Adrenal gland (tissue), 12 donors: ENCODE measurements around the gene KIAA1614. TPM values are rescaled to one million over a fixed set of nuclear protein-coding genes. Genes with fewer than 3 reads are reported as not detected.
A peak's percentile ranks its signal among the peaks of the same experiment; 100 is the strongest.

Source experiments
- DNase-seq, 7 donors: peaks; one replicate each; pipeline ENCODE4 v3.0.0-alpha.2; 2019 to 2020
- H3K27ac ChIP-seq, 5 donors: fragments of 200-600 bp; sonication (generic) in 4 of 5; 1 replicate in 3 of 5; 2 replicates in 2 of 5; pipeline versions ENCODE4 v1.5.1 to v1.8.0; 2016 to 2020; ENCODE audit warnings: mild to moderate bottlenecking in 1 of 5
- H3K27me3 ChIP-seq: fragments of 200-600 bp; 2 replicates; pipeline ENCODE4 v1.8.0; 2021
- H3K36me3 ChIP-seq, 2 donors: fragments of 200-600 bp; replicated peaks in 1 of 2; 1 replicate in 1 of 2; 2 replicates in 1 of 2; pipeline versions ENCODE4 v1.5.1 to v1.8.0; 2018 to 2022
- H3K4me1 ChIP-seq, 2 donors: fragments of 200-600 bp; replicated peaks in 1 of 2; 1 replicate in 1 of 2; 2 replicates in 1 of 2; pipeline versions ENCODE4 v1.5.1 to v1.8.0; 2018 to 2021
- H3K4me3 ChIP-seq, 4 donors: fragments of 200-600 bp; sonication (generic) in 3 of 4; one replicate each; pipeline ENCODE4 v1.5.1; 2016 to 2018
- H3K9me3 ChIP-seq, 3 donors: fragments of 200-600 bp; sonication (generic) in 1 of 3; replicated peaks in 1 of 3; 1 replicate in 2 of 3; 2 replicates in 1 of 3; pipeline versions ENCODE4 v1.5.1 to v1.8.0; 2016 to 2021
- POLR2A ChIP-seq, 2 donors: fragments of 450-650 bp; IDR thresholded peaks; one replicate each; pipeline ENCODE4 v1.6.1; 2017; ENCODE audit warnings: antibody characterized with exemption in 2 of 2, mild to moderate bottlenecking in 2 of 2, moderate library complexity in 1 of 2
- WGBS, 4 donors: extraction: QIAGEN DNeasy Blood & Tissue Kit in 2 of 4; methylation state at CpG; one replicate each; pipeline versions ENCODE4 v1.1.5 to v1.1.7; 2013 to 2017; 5-methylcytosine and 5-hydroxymethylcytosine counted together
- intact Hi-C, 2 donors: fragments of 100-400 bp; cut with DNase I; formaldehyde crosslinking; loops; one replicate each; pipeline versions ENCODE4 v1.14.1 to v1.15.0; 2022 to 2023
- polyA plus RNA-seq, 3 donors: library from polyadenylated mRNA; stranded (reverse); fragments of 200-250 nt in 2 of 3; fragments of 350-450 nt in 1 of 3; fragmentation: Illumina TruSeq in 1 of 3; extraction: RNeasy Lipid Tissue Mini Kit (QIAGEN cat#74804) in 1 of 3; gene quantifications; one replicate each; pipeline ENCODE4 v1.2.3, GENCODE V29; 2013 to 2014
- total RNA-seq, 9 donors: library from RNA; depleted of rRNA in 4 of 9; stranded (reverse); fragments of >200 nt in 4 of 9; fragments of 120-200 nt in 1 of 9; fragmentation: NEBNext Ultra II Directional in 1 of 9; extraction: Animal tissue kit (Norgen Biotek cat#: 25700) in 1 of 9; gene quantifications; one replicate each; pipeline versions ENCODE4 v1.1.0 to v1.2.4, GENCODE V29; 2013 to 2023
- TF ChIP-seq, protein P1 (sequence below), 6 experiments: fragments of 450-650 bp in 4 of 6; fragments of 200-600 bp in 2 of 6; sonication (generic) in 1 of 6; IDR thresholded peaks; 1 replicate in 5 of 6; 2 replicates in 1 of 6; pipeline versions ENCODE4 v1.5.1 to v1.8.0; 2016 to 2021; ENCODE audit warnings: antibody characterized with exemption in 6 of 6, mild to moderate bottlenecking in 2 of 6, moderate library complexity in 1 of 6
- donor health status: healthy with polysubstance abuse.
- donor health status: Bipolar disorder and iron deficiency.
- donor health status: DM: yes; HTN: yes; CAD: no.
- donor health status: DM: no; HTN: no; CAD: no.
- donor health status: DM: no; HTN: no; CAD: no.
- donor health status: DM: yes; HTN: yes; CAD: no.

KIAA1614 gene
- total and polyA plus RNA-seq, 12 donors = 0.18 to 6.9 (median 1.2) TPM

DNA sequence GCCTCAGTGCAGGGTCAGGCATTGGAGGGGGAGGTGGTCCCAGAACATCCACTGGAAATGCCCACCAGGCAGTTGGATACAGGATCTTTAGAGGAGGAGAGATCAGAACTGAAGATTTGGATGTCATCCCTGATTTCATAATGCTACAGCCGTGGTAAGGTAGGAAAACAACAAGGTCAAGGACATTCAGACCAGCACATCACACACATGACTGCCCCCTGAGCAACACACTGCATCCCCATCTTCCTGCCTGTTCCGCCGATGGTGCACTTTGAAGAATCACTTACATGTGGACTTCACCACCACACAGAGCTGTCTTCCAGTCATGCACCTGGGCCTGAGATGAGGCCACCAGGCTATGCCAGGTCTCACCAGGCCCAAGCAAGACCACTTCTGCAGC, 16.7 kb downstream of the KIAA1614 start:
- intact Hi-C loops = no loop called here
- Histone ChIP-seq H3K9me3 (no peaks in the 10 kb centered on the region), H3K4me1 (peaks cover 0 to 26% of the 10 kb centered on the region in 2 donors), H3K27me3 (no peaks in the 10 kb centered on the region), H3K4me3 (no peak overlapping the region), H3K36me3 (no peaks in the 10 kb centered on the region), H3K27ac (no peak overlapping the region)
- TF ChIP-seq, protein P1, sequence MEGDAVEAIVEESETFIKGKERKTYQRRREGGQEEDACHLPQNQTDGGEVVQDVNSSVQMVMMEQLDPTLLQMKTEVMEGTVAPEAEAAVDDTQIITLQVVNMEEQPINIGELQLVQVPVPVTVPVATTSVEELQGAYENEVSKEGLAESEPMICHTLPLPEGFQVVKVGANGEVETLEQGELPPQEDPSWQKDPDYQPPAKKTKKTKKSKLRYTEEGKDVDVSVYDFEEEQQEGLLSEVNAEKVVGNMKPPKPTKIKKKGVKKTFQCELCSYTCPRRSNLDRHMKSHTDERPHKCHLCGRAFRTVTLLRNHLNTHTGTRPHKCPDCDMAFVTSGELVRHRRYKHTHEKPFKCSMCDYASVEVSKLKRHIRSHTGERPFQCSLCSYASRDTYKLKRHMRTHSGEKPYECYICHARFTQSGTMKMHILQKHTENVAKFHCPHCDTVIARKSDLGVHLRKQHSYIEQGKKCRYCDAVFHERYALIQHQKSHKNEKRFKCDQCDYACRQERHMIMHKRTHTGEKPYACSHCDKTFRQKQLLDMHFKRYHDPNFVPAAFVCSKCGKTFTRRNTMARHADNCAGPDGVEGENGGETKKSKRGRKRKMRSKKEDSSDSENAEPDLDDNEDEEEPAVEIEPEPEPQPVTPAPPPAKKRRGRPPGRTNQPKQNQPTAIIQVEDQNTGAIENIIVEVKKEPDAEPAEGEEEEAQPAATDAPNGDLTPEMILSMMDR (IDR thresholded peaks at IDR 0.05) = no peak
- TF ChIP-seq POLR2A (IDR thresholded peaks at IDR 0.05) = no peak
- no peak for DNase-seq
- WGBS, 4 donors = 73 to 81% (median 74%) methylated on average over 3 of the region's 3 CpGs; no CpG with 5 or more reads in 1 of the 4 donors

DNA sequence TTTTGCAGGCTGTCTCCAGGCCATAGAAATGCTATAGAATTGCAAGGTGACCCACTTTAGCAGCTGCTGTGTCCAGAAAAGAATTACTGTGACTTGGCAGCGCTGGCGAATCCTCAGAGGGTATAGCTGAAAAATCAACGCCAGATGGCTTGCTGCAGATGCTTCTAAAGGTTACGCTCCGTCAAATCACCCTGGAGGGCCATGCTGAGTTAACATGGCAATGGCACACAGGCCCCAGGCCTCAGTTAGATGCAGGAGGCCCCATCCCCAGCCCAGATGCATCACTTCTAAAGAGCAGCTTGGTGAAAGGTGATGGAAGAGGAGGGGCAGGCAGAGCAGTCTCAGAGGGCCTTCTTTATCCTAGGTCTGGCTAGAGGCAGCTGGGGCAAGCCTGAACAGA, 18.0 kb downstream of the KIAA1614 start:
- 86 to 100% (median 93%) methylated on average over 3 to 5 of the region's 5 CpGs for WGBS, 4 donors
- intact Hi-C loops = no loop called here
- no peak for TF ChIP-seq POLR2A (IDR thresholded peaks at IDR 0.05)
- TF ChIP-seq, protein P1 (IDR thresholded peaks at IDR 0.05) = no peak
- Histone ChIP-seq H3K36me3 (no peaks in the 10 kb centered on the region), H3K27ac (no peak overlapping the region), H3K9me3 (no peaks in the 10 kb centered on the region), H3K27me3 (no peaks in the 10 kb centered on the region), H3K4me3 (no peak overlapping the region), H3K4me1 (peaks cover 0 to 21% of the 10 kb centered on the region in 2 donors)
- no peak for DNase-seq

DNA sequence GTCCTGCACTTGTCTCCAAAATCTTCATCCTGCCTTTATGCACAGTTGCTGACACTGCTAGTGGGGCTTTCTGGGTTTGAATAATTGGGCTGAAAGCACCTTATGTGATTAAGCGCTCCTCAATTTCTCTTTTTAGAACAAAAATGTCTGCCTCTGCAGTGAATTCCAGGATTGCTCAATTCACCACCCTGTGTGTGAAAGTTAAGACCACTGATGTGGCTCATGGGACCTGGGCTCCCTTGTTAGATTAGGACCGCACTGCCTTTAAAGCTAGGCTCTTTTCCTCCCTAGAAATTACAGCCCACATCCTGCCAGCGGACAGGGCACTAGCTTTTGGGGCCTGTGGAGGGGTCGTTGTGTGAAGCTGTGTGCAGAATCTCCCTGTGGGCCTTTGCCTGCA, 18.8 kb downstream of the KIAA1614 start:
- TF ChIP-seq POLR2A (IDR thresholded peaks at IDR 0.05) = no peak
- TF ChIP-seq, protein P1 (IDR thresholded peaks at IDR 0.05) = no peak
- Histone ChIP-seq H3K27ac (no peak overlapping the region), H3K4me1 (peaks cover 0 to 16% of the 10 kb centered on the region in 2 donors), H3K4me3 (no peak overlapping the region), H3K9me3 (no peaks in the 10 kb centered on the region), H3K36me3 (no peaks in the 10 kb centered on the region), H3K27me3 (no peaks in the 10 kb centered on the region)
- WGBS, 4 donors = 89 to 98% (median 92%) methylated on average over 4 of the region's 4 CpGs
- intact Hi-C loops = no loop called here
- DNase-seq = no peak

DNA sequence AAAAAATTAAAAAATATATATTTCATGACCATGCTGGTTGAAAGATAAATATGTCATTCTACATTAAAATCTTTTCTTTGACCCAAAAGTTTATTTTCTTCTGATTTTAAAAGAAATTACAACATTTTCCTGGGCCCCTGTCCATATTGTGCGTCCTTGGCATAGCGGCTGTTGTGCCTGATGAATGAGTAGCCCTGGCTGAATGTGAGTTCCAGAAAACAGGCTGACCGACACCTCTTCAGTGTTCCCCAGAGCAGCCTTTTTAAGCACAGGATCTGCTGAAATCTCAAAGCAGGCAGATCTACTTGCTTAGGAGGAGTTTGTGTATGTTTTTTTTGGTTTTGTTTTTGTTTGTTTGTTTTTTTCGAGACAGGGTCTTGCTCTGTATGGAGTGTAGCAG, 19.7 kb downstream of the KIAA1614 start:
- Histone ChIP-seq H3K27me3 (no peaks in the 10 kb centered on the region), H3K4me1 (peaks cover 0 to 9% of the 10 kb centered on the region in 2 donors), H3K36me3 (peaks cover 0 to 5% of the 10 kb centered on the region in 2 donors), H3K4me3 (no peak overlapping the region), H3K27ac (no peak overlapping the region), H3K9me3 (no peaks in the 10 kb centered on the region)
- TF ChIP-seq, protein P1 (IDR thresholded peaks at IDR 0.05) = no peak
- TF ChIP-seq POLR2A (IDR thresholded peaks at IDR 0.05) = no peak
- peak in 6 of 7 donors; percentile 51 to 82 (median 67) for DNase-seq
- WGBS, 4 donors = 59 to 68% (median 67%) methylated on average over 4 of the region's 4 CpGs
- intact Hi-C loops = no loop called here
